Ishikawa (cell line): ENCODE results near the gene STRN4.

Experiments
- CEBPB ChIP-seq: IDR thresholded peaks from 2 replicates; pipeline ENCODE4 v1.6.1; 2012
- CREB1 ChIP-seq: IDR thresholded peaks from 2 replicates; pipeline ENCODE4 v1.6.1; 2012; ENCODE audit warnings: low read depth
- EGR1 ChIP-seq: IDR thresholded peaks from 2 replicates; pipeline ENCODE4 v1.6.1; 2012
- EP300 ChIP-seq: IDR thresholded peaks from 2 replicates; pipeline ENCODE4 v1.6.1; 2012; ENCODE audit warnings: borderline replicate concordance
- FOXM1 ChIP-seq: IDR thresholded peaks from 2 replicates; pipeline ENCODE4 v1.6.1; 2012; ENCODE audit warnings: low read depth, borderline replicate concordance
- MAX ChIP-seq: IDR thresholded peaks from 2 replicates; pipeline ENCODE4 v1.6.1; 2012
- NFIC ChIP-seq: IDR thresholded peaks from 2 replicates; pipeline ENCODE4 v1.6.1; 2012
- RAD21 ChIP-seq: IDR thresholded peaks from 2 replicates; pipeline ENCODE4 v1.6.1; 2012; ENCODE audit warnings: low read depth
- REST ChIP-seq: IDR thresholded peaks from 2 replicates; pipeline ENCODE4 v1.6.1; 2012; ENCODE audit warnings: low read depth, mild to moderate bottlenecking
- TAF1 ChIP-seq: IDR thresholded peaks from 2 replicates; pipeline ENCODE4 v1.6.1; 2012; ENCODE audit warnings: low read depth, mild to moderate bottlenecking
- TEAD4 ChIP-seq: IDR thresholded peaks from 2 replicates; pipeline ENCODE4 v1.6.1; 2012
- USF1 ChIP-seq: IDR thresholded peaks from 2 replicates; pipeline ENCODE4 v1.6.1; 2012
- YY1 ChIP-seq: IDR thresholded peaks from 2 replicates; pipeline ENCODE4 v1.6.1; 2012; ENCODE audit warnings: low read depth

- TF ChIP-seq USF1 (no peak), CREB1 (no peak), REST (no peak), YY1 (no peak), CEBPB (no peak), RAD21 (no peak), TAF1 (no peak), NFIC (no peak), TEAD4 (no peak), FOXM1 (no peak), EGR1 (no peak), EP300 (no peak), MAX (no peak)
These were observed 9.7 kb upstream of the STRN4 start for GRCh38 chr19:46755853-46756543.
